GM13977 (cell line): ENCODE data around the gene KRTAP9-7.

Source experiments
- DNase-seq: peaks from one replicate; pipeline ENCODE4 v3.0.0; 2012; ENCODE audit warnings: low spot score
- CTCF ChIP-seq: IDR thresholded peaks from 2 replicates; pipeline ENCODE4 v1.5.1; 2012; ENCODE audit warnings: mild to moderate bottlenecking, control low read depth; ENCODE audit not compliant: insufficient read depth; ENCODE audit errors: extremely low read depth, missing control alignments
- in situ Hi-C: fragments of 300-500 bp; cut with MboI; formaldehyde crosslinking; loops from one replicate; pipeline ENCODE4 v1.12.0; 2022; ENCODE audit warnings: low sequenced_read_pairs, low pct_unique_long_range_greater_than_20kb, mixed read lengths, inconsistent platforms; ENCODE audit not compliant: unreplicated experiment

KRTAP9-7 gene

GRCh38 chr17:41324180-41325075 is 48.9 kb downstream of the KRTAP9-7 start:
- TF ChIP-seq CTCF, result no peak
- in situ Hi-C loops, result no loop called here
- DNase-seq, result no peak

- TF ChIP-seq CTCF, result no peak
- in situ Hi-C loops, result no loop called here
- DNase-seq, result no peak
These were observed 49.6 kb downstream of the KRTAP9-7 start for GRCh38 chr17:41325126-41325525.

- DNase-seq, result no peak
- no peak for TF ChIP-seq CTCF
- in situ Hi-C loops, result no loop called here
These were observed 50.1 kb downstream of the KRTAP9-7 start for GRCh38 chr17:41325611-41326010.
